Activated CD4-positive, alpha-beta T cell treated with anti-CD3 and anti-CD28 coated beads for 4 hours (primary cell): ENCODE data around the gene OPCML.

Experiments used
- DNase-seq, 2 donors: peaks; one replicate each; pipeline ENCODE4 v3.0.0-alpha.2; 2020

The OPCML gene

GRCh38 chr11:132504501-132505041, 1027.7 kb downstream of the OPCML start:
- no peak for DNase-seq

- no peak for DNase-seq
Measured at GRCh38 chr11:132501356-132501755, 1030.9 kb downstream of the OPCML start.

GRCh38 chr11:132499661-132500060, 1032.6 kb downstream of the OPCML start:
- no peak for DNase-seq

GRCh38 chr11:132496341-132496740, 1036.0 kb downstream of the OPCML start:
- no peak for DNase-seq

- DNase-seq, result no peak
Measured at GRCh38 chr11:132493801-132494200, 1038.5 kb downstream of the OPCML start.

GRCh38 chr11:132490978-132491377, 1041.3 kb downstream of the OPCML start:
- DNase-seq, result no peak

- no peak for DNase-seq
Measured at GRCh38 chr11:132486060-132486459, 1046.2 kb downstream of the OPCML start.

- no peak for DNase-seq
Measured at GRCh38 chr11:132475026-132475425, 1057.3 kb downstream of the OPCML start.

- no peak for DNase-seq
Measured at GRCh38 chr11:132472411-132473172, 1059.7 kb downstream of the OPCML start.

GRCh38 chr11:132471466-132471865, 1060.8 kb downstream of the OPCML start:
- no peak for DNase-seq

GRCh38 chr11:132466983-132467382, 1065.3 kb downstream of the OPCML start:
- no peak for DNase-seq

GRCh38 chr11:132464939-132465338, 1067.4 kb downstream of the OPCML start:
- no peak for DNase-seq

GRCh38 chr11:132464003-132464342, 1068.3 kb downstream of the OPCML start:
- DNase-seq, result no peak

- no peak for DNase-seq
Measured at GRCh38 chr11:132463295-132464002, 1068.9 kb downstream of the OPCML start.

GRCh38 chr11:132459736-132460135, 1072.6 kb downstream of the OPCML start:
- no peak for DNase-seq

- no peak for DNase-seq
Measured at GRCh38 chr11:132457445-132457844, 1074.9 kb downstream of the OPCML start.

GRCh38 chr11:132456751-132457328, 1075.5 kb downstream of the OPCML start:
- no peak for DNase-seq

GRCh38 chr11:132455044-132455443, 1077.3 kb downstream of the OPCML start:
- no peak for DNase-seq

GRCh38 chr11:132453406-132453805, 1078.9 kb downstream of the OPCML start:
- no peak for DNase-seq

GRCh38 chr11:132452616-132453015, 1079.7 kb downstream of the OPCML start:
- DNase-seq, result no peak

GRCh38 chr11:132451942-132452601, 1080.2 kb downstream of the OPCML start:
- no peak for DNase-seq

- DNase-seq, result no peak
Measured at GRCh38 chr11:132450631-132451030, 1081.7 kb downstream of the OPCML start.

GRCh38 chr11:132448334-132448995, 1083.8 kb downstream of the OPCML start:
- no peak for DNase-seq
